OCI-M2 (cell line): Measurements from ENCODE around the gene USP2.

Source experiments
- DNase-seq: peaks from one replicate; lab custom pipeline; 2025; ENCODE audit not compliant: unreplicated experiment; lab: John Stamatoyannopoulos, UW

The USP2 gene

GRCh38 chr11:119377112-119377901, 4.2 kb downstream of the USP2 start:
- DNase-seq = no peak

- DNase-seq = no peak
Measured at GRCh38 chr11:119376197-119376847, 5.2 kb downstream of the USP2 start.

- no peak for DNase-seq
Measured at GRCh38 chr11:119375337-119376196, 5.9 kb downstream of the USP2 start.

GRCh38 chr11:119374632-119375336, 6.7 kb downstream of the USP2 start:
- DNase-seq = no peak

GRCh38 chr11:119373921-119374631, 7.4 kb downstream of the USP2 start:
- no peak for DNase-seq

GRCh38 chr11:119373059-119373920, 8.2 kb downstream of the USP2 start:
- no peak for DNase-seq

GRCh38 chr11:119372260-119373058, 9.0 kb downstream of the USP2 start:
- DNase-seq = no peak

GRCh38 chr11:119371778-119372182, 9.7 kb downstream of the USP2 start:
- no peak for DNase-seq

- DNase-seq = no peak
Measured at GRCh38 chr11:119371067-119371601, 10.4 kb downstream of the USP2 start.

- no peak for DNase-seq
Measured at GRCh38 chr11:119370486-119371046, 10.9 kb downstream of the USP2 start.

- no peak for DNase-seq
Measured at GRCh38 chr11:119369132-119369925, 12.2 kb downstream of the USP2 start.

GRCh38 chr11:119368121-119369034, 13.1 kb downstream of the USP2 start:
- no peak for DNase-seq

GRCh38 chr11:119367661-119368120, 13.8 kb downstream of the USP2 start:
- no peak for DNase-seq

- no peak for DNase-seq
Measured at GRCh38 chr11:119366690-119367620, 14.5 kb downstream of the USP2 start.

- DNase-seq = no peak
Measured at GRCh38 chr11:119365071-119365591, 16.4 kb downstream of the USP2 start.
